T-helper 17 cell (primary cell): ENCODE measurements around the gene RABAC1. TPM values are rescaled to one million over a fixed set of nuclear protein-coding genes. Genes with fewer than 3 reads are reported as not detected.
"Not testable (repeated sequence)": the region's sequence is repeated elsewhere in the genome, so short reads cannot be mapped to it uniquely, and the experiment has no call there.

Source experiments
- ATAC-seq: fragments of 150-1000 bp; cut with Tn5 transposase; 2 replicates; pipeline ENCODE4 v1.10.0; 2021; ENCODE audit warnings: mild to moderate bottlenecking, moderate library complexity
- DNase-seq, 3 donors: peaks; one replicate each; pipeline versions ENCODE4 v3.0.0 to v3.0.0-alpha.2; 2020 to 2021
- H3K9me3 ChIP-seq: one replicate; pipeline ENCODE4 v1.7.0; 2013; ENCODE audit warnings: low read length, mild to moderate bottlenecking; ENCODE audit not compliant: control insufficient read depth, poor library complexity, severe bottlenecking
- H3K27ac Mint-ChIP-seq: one replicate; pipeline ENCODE4 v1.8.0; 2022; ENCODE audit warnings: mild to moderate bottlenecking, moderate library complexity, mixed read lengths
- H3K27me3 Mint-ChIP-seq: one replicate; pipeline ENCODE4 v1.8.0; 2022; ENCODE audit warnings: mixed read lengths
- H3K36me3 Mint-ChIP-seq: one replicate; pipeline ENCODE4 v1.8.0; 2022; ENCODE audit warnings: low read depth, mixed read lengths
- H3K4me1 Mint-ChIP-seq: one replicate; pipeline ENCODE4 v1.8.0; 2022; ENCODE audit warnings: mild to moderate bottlenecking, mixed read lengths
- H3K4me3 Mint-ChIP-seq: one replicate; pipeline ENCODE4 v1.8.0; 2022; ENCODE audit warnings: mild to moderate bottlenecking, moderate library complexity, mixed read lengths
- total RNA-seq, 4 donors: library from RNA in 2 of 4; stranded (reverse) in 2 of 4; gene quantifications; one replicate each; pipeline ENCODE4 v1.2.3 and lab custom pipeline; 2022 to 2026

RABAC1 gene
- total RNA-seq, 2 donors from 2014 or later, result 90.1 to 98.3 TPM

GRCh38 chr19:41955521-41955920, 3.6 kb downstream of the RABAC1 start:
- Mint-ChIP-seq H3K4me3 (no peak overlapping the region), H3K36me3 (no peaks in the 10 kb centered on the region), H3K27me3 (no peaks in the 10 kb centered on the region), H3K4me1 (peaks cover 32% of the 10 kb centered on the region), H3K27ac (no peak overlapping the region)
- ATAC-seq (no peak), DNase-seq (no peak)
- no peaks in the 10 kb centered on the region for H3K9me3 ChIP-seq

- no peaks in the 10 kb centered on the region for H3K9me3 ChIP-seq
- DNase-seq (peak; percentile 71 to 90 (median 78)), ATAC-seq (peak; percentile 92)
- H3K36me3 Mint-ChIP-seq, result no peaks in the 10 kb centered on the region
- H3K27ac Mint-ChIP-seq, result peak overlapping the region; percentile 78
- no peaks in the 10 kb centered on the region for H3K27me3 Mint-ChIP-seq
- H3K4me3 Mint-ChIP-seq, result no peak overlapping the region
- H3K4me1 Mint-ChIP-seq, result peaks cover 16% of the 10 kb centered on the region
These were observed 7.4 kb downstream of the RABAC1 start for GRCh38 chr19:41951686-41952172.

- Mint-ChIP-seq H3K27me3 (no peaks in the 10 kb centered on the region), H3K4me1 (peaks cover 30% of the 10 kb centered on the region), H3K27ac (peak overlapping the region; percentile 97), H3K36me3 (no peaks in the 10 kb centered on the region), H3K4me3 (no peak overlapping the region)
- DNase-seq, result no peak
- no peak for ATAC-seq
- no peaks in the 10 kb centered on the region for H3K9me3 ChIP-seq
These were observed 12.0 kb downstream of the RABAC1 start for GRCh38 chr19:41947091-41947490.

- H3K4me3 Mint-ChIP-seq, result peak overlapping the region; percentile 75
- ATAC-seq (peak; percentile 91), DNase-seq (peak; percentile 47 to 80 (median 77))
- no peaks in the 10 kb centered on the region for H3K9me3 ChIP-seq
- no peaks in the 10 kb centered on the region for H3K36me3 Mint-ChIP-seq
- peaks cover 6% of the 10 kb centered on the region for H3K27me3 Mint-ChIP-seq
- H3K4me1 Mint-ChIP-seq, result peaks cover 31% of the 10 kb centered on the region
- peak overlapping the region; percentile 98 for H3K27ac Mint-ChIP-seq
These were observed 13.9 kb downstream of the RABAC1 start for GRCh38 chr19:41945135-41945766.

- Mint-ChIP-seq H3K4me1 (peaks cover 31% of the 10 kb centered on the region), H3K27me3 (peaks cover 6% of the 10 kb centered on the region), H3K4me3 (no peak overlapping the region), H3K27ac (peak overlapping the region; percentile 98), H3K36me3 (no peaks in the 10 kb centered on the region)
- no peak for ATAC-seq
- DNase-seq, result no peak
- no peaks in the 10 kb centered on the region for H3K9me3 ChIP-seq
These were observed 14.8 kb downstream of the RABAC1 start for GRCh38 chr19:41944336-41944735.

- Mint-ChIP-seq H3K4me1 (peaks cover 35% of the 10 kb centered on the region), H3K27me3 (peaks cover 7% of the 10 kb centered on the region), H3K4me3 (peak overlapping the region; percentile 83), H3K27ac (peak overlapping the region; percentile 77), H3K36me3 (no peaks in the 10 kb centered on the region)
- ATAC-seq (no peak), DNase-seq (no peak)
- H3K9me3 ChIP-seq, result no peaks in the 10 kb centered on the region
These were observed 17.5 kb downstream of the RABAC1 start for GRCh38 chr19:41941410-41942202.

- H3K27me3 Mint-ChIP-seq, result peaks cover 11% of the 10 kb centered on the region
- H3K36me3 Mint-ChIP-seq, result no peaks in the 10 kb centered on the region
- H3K27ac Mint-ChIP-seq, result peak overlapping the region; percentile 77
- H3K4me1 Mint-ChIP-seq, result peaks cover 40% of the 10 kb centered on the region
- ATAC-seq (no peak), DNase-seq (no peak)
- no peaks in the 10 kb centered on the region for H3K9me3 ChIP-seq
- peak overlapping the region; percentile 93 for H3K4me3 Mint-ChIP-seq
These were observed 18.3 kb downstream of the RABAC1 start for GRCh38 chr19:41940731-41941409.

- H3K27ac Mint-ChIP-seq, result peak overlapping the region; percentile 77
- H3K9me3 ChIP-seq, result no peaks in the 10 kb centered on the region
- peaks cover 38% of the 10 kb centered on the region for H3K4me1 Mint-ChIP-seq
- peak in 2 of 3 donors; percentile 29 to 32 for DNase-seq
- ATAC-seq, result peak; percentile 27
- no peaks in the 10 kb centered on the region for H3K36me3 Mint-ChIP-seq
- H3K27me3 Mint-ChIP-seq, result peaks cover 15% of the 10 kb centered on the region
- peak overlapping the region; percentile 93 for H3K4me3 Mint-ChIP-seq
These were observed 19.0 kb downstream of the RABAC1 start for GRCh38 chr19:41939861-41940730.

- H3K9me3 ChIP-seq, ATAC-seq, H3K27ac Mint-ChIP-seq, H3K36me3 Mint-ChIP-seq, DNase-seq, H3K4me3 Mint-ChIP-seq: not testable (repeated sequence)
- Mint-ChIP-seq H3K4me1 (peaks cover 36% of the 10 kb centered on the region), H3K27me3 (peaks cover 19% of the 10 kb centered on the region)
These were observed 19.9 kb downstream of the RABAC1 start for GRCh38 chr19:41939209-41939608.

GRCh38 chr19:41937525-41938468, 21.3 kb downstream of the RABAC1 start:
- DNase-seq, result no peak
- no peak for ATAC-seq
- no peaks in the 10 kb centered on the region for H3K36me3 Mint-ChIP-seq
- H3K27me3 Mint-ChIP-seq, result peaks cover 19% of the 10 kb centered on the region
- H3K4me3 Mint-ChIP-seq, result peak overlapping the region; percentile 41
- peak overlapping the region; percentile 88 for H3K27ac Mint-ChIP-seq
- H3K4me1 Mint-ChIP-seq, result peaks cover 40% of the 10 kb centered on the region
- H3K9me3 ChIP-seq, result no peaks in the 10 kb centered on the region

GRCh38 chr19:41936961-41937360, 22.2 kb downstream of the RABAC1 start:
- no peak for DNase-seq
- no peak for ATAC-seq
- no peaks in the 10 kb centered on the region for H3K36me3 Mint-ChIP-seq
- no peak overlapping the region for H3K4me3 Mint-ChIP-seq
- H3K9me3 ChIP-seq, result no peaks in the 10 kb centered on the region
- peaks cover 19% of the 10 kb centered on the region for H3K27me3 Mint-ChIP-seq
- H3K4me1 Mint-ChIP-seq, result peaks cover 41% of the 10 kb centered on the region
- peak overlapping the region; percentile 88 for H3K27ac Mint-ChIP-seq

- no peak overlapping the region for H3K4me3 Mint-ChIP-seq
- H3K36me3 Mint-ChIP-seq, result no peaks in the 10 kb centered on the region
- peak; percentile 35 for ATAC-seq
- H3K4me1 Mint-ChIP-seq, result peaks cover 39% of the 10 kb centered on the region
- DNase-seq, result no peak
- no peaks in the 10 kb centered on the region for H3K9me3 ChIP-seq
- peak overlapping the region; percentile 88 for H3K27ac Mint-ChIP-seq
- H3K27me3 Mint-ChIP-seq, result peaks cover 15% of the 10 kb centered on the region
These were observed 22.7 kb downstream of the RABAC1 start for GRCh38 chr19:41936416-41936850.
